Endothelial cell of umbilical vein (primary cell): ENCODE measurements around the gene ATXN2. TPM values are rescaled to one million over a fixed set of nuclear protein-coding genes. Genes with fewer than 3 reads are reported as not detected.
A peak's percentile ranks its signal among the peaks of the same experiment; 100 is the strongest.

Experiments used
- BruUV-seq: library from RNA; stranded (reverse); fragments of 400-500 nt; replicated peaks from 2 replicates; lab custom pipeline; 2021; lab: Mats Ljungman, UMichigan
- CTCF ChIA-PET: fragments of 300-600, 350-600 bp; sonication (Branson Sonifier 250); formaldehyde crosslinking; loops from one replicate; lab custom pipeline; 2021; ENCODE audit warnings: antibody characterized with exemption, inconsistent platforms; lab: Charles Lee
- POLR2A ChIA-PET: fragments of 300-600, 350-600 bp; sonication (Branson Sonifier 250); formaldehyde crosslinking; loops from one replicate; lab custom pipeline; 2021; ENCODE audit warnings: antibody characterized with exemption, inconsistent platforms; lab: Charles Lee
- DNase-seq: peaks from one replicate; pipeline ENCODE4 v3.0.0-alpha.2; 2011; ENCODE audit warnings: low read depth, low spot score
- FAIRE-seq: peaks from 2 replicates; lab custom pipeline; 2011; peaks lifted over from hg19 to GRCh38; lab: Jason Lieb, UNC
- H2AFZ ChIP-seq: 2 replicates; pipeline ENCODE4 v1.6.0; 2012; ENCODE audit warnings: low read depth, low read length, control low read depth, inconsistent platforms
- H3K27ac ChIP-seq: 2 replicates; pipeline ENCODE4 v1.5.1; 2011; ENCODE audit warnings: low read depth, mild to moderate bottlenecking, control low read depth, low read length, moderate library complexity; ENCODE audit not compliant: insufficient read depth
- H3K27me3 ChIP-seq, 2 experiments: 2 replicates each; pipeline versions ENCODE4 v1.6.0 to v1.6.1; 2011; ENCODE audit warnings: low read length in 2 of 2, mixed read lengths in 1 of 2; ENCODE audit not compliant: control insufficient read depth in 2 of 2, insufficient read depth in 2 of 2
- H3K36me3 ChIP-seq, 2 experiments: 2 replicates in 1 of 2; 3 replicates in 1 of 2; pipeline ENCODE4 v1.5.1; 2011; ENCODE audit warnings: low read length in 2 of 2, mild to moderate bottlenecking in 1 of 2, moderate library complexity in 1 of 2; ENCODE audit not compliant: control insufficient read depth in 2 of 2, insufficient read depth in 2 of 2; ENCODE audit errors: extremely low read depth in 1 of 2
- H3K4me1 ChIP-seq: 3 replicates; pipeline ENCODE4 v1.5.1; 2011; ENCODE audit warnings: mild to moderate bottlenecking, low read length; ENCODE audit not compliant: control insufficient read depth, insufficient read depth; ENCODE audit errors: extremely low read depth
- H3K4me2 ChIP-seq: 2 replicates; pipeline ENCODE4 v1.6.1; 2011; ENCODE audit warnings: low read length, control low read depth, mixed read lengths; ENCODE audit not compliant: insufficient read depth
- H3K4me3 ChIP-seq, 3 experiments: fragments of 200-600 bp in 1 of 3; sonication (generic), shearing (Covaris generic) in 1 of 3; replicated peaks in 1 of 3; 2 replicates each; pipeline ENCODE4 v1.5.1; 2011 to 2016; ENCODE audit warnings: control low read depth in 3 of 3, low read length in 3 of 3, mild to moderate bottlenecking in 2 of 3, inconsistent platforms in 1 of 3, low read depth in 1 of 3, moderate library complexity in 1 of 3; ENCODE audit not compliant: insufficient read depth in 1 of 3
- H3K79me2 ChIP-seq: 2 replicates; pipeline ENCODE4 v1.6.0; 2012; ENCODE audit warnings: low read length, inconsistent platforms; ENCODE audit not compliant: control insufficient read depth, insufficient read depth
- H3K9ac ChIP-seq: replicated peaks from 2 replicates; pipeline ENCODE3; 2011; ENCODE audit warnings: low read length, control low read depth; ENCODE audit not compliant: insufficient read depth; ENCODE audit errors: extremely low read depth
- H3K9me1 ChIP-seq: replicated peaks from 3 replicates; pipeline ENCODE4 v1.6.0; 2011; ENCODE audit warnings: mild to moderate bottlenecking, low read length; ENCODE audit not compliant: control insufficient read depth, insufficient read depth; ENCODE audit errors: extremely low read depth
- H3K9me3 ChIP-seq: replicated peaks from 2 replicates; pipeline ENCODE4 v1.5.1; 2012; ENCODE audit warnings: low read length, inconsistent platforms; ENCODE audit not compliant: control insufficient read depth, insufficient read depth
- H4K20me1 ChIP-seq: replicated peaks from 2 replicates; pipeline ENCODE3; 2011; ENCODE audit warnings: mild to moderate bottlenecking, low read length; ENCODE audit not compliant: control insufficient read depth, insufficient read depth; ENCODE audit errors: extremely low read depth
- EZH2 ChIP-seq: IDR thresholded peaks from 2 replicates; pipeline ENCODE4 v1.6.1; 2012; ENCODE audit warnings: borderline replicate concordance, low read depth, mild to moderate bottlenecking, moderate library complexity, low read length, inconsistent platforms; ENCODE audit not compliant: severe bottlenecking
- FOS ChIP-seq: IDR thresholded peaks from 2 replicates; pipeline ENCODE4 v1.6.1; 2011; ENCODE audit warnings: mild to moderate bottlenecking, low read length, moderate library complexity, borderline replicate concordance; ENCODE audit not compliant: insufficient read depth
- GATA2 ChIP-seq: IDR thresholded peaks from 2 replicates; pipeline ENCODE4 v1.7.0; 2011; ENCODE audit warnings: low read depth, mild to moderate bottlenecking, moderate library complexity, mixed read lengths, low read length; ENCODE audit not compliant: insufficient read length, insufficient read depth
- JUN ChIP-seq: IDR thresholded peaks from 2 replicates; pipeline ENCODE4 v1.6.1; 2011; ENCODE audit warnings: borderline replicate concordance, low read depth; ENCODE audit not compliant: insufficient read length, insufficient read depth
- MYC ChIP-seq: IDR thresholded peaks from one replicate; pipeline ENCODE4 v1.6.1; 2011; ENCODE audit warnings: mild to moderate bottlenecking, low read depth, low read length
- POLR2A ChIP-seq: IDR thresholded peaks from 2 replicates; pipeline ENCODE4 v1.6.1; 2012; ENCODE audit warnings: low read depth, mild to moderate bottlenecking, control low read depth, low read length
- POLR2AphosphoS5 ChIP-seq: IDR thresholded peaks from 2 replicates; pipeline ENCODE4 v1.6.1; 2012; ENCODE audit warnings: low read depth, mild to moderate bottlenecking, control low read depth, low read length, moderate library complexity; ENCODE audit not compliant: insufficient read depth
- dilution Hi-C: fragments of 300-500 bp; cut with MboI; formaldehyde crosslinking; loops from one replicate; pipeline ENCODE4 v1.15.0; 2019; ENCODE audit warnings: low sequenced_read_pairs; ENCODE audit not compliant: extremely low pct_ligation_motif_present
- intact Hi-C: fragments of 100-400 bp; cut with micrococcal nuclease; formaldehyde crosslinking; loops from one replicate; pipeline ENCODE4 v1.10.0; 2022
- polyA plus RNA-seq, 4 experiments: library from polyadenylated mRNA; depleted of rRNA in 3 of 4; stranded (reverse) in 3 of 4; unstranded in 1 of 4; fragments of >200 nt; gene quantifications; 2 replicates each; pipeline versions ENCODE4 v1.2.1 to v1.2.3, GENCODE V29; 2011 to 2012; ENCODE audit warnings: missing spikeins in 1 of 4
- total RNA-seq: library from RNA; stranded (reverse); gene quantifications from 2 replicates; pipeline ENCODE4 v1.2.3, GENCODE V29; 2021
- TF ChIP-seq, protein P1 (sequence below): IDR thresholded peaks from 2 replicates; pipeline ENCODE4 v1.6.1; 2011; ENCODE audit not compliant: insufficient read depth, insufficient read length
- TF ChIP-seq, protein P2 (sequence below), 2 donors: IDR thresholded peaks; 1 replicate in 1 of 2; 2 replicates in 1 of 2; pipeline ENCODE4 v1.5.1; 2011; ENCODE audit warnings: low read length in 2 of 2, mild to moderate bottlenecking in 2 of 2, moderate library complexity in 2 of 2, control low read depth in 1 of 2, inconsistent platforms in 1 of 2, low read depth in 1 of 2; ENCODE audit not compliant: insufficient read depth in 1 of 2; ENCODE audit errors: extremely low read depth in 1 of 2

The ATXN2 gene
- total and polyA plus RNA-seq, 2 donors (not counting 3 experiments of a cell fraction or from before 2014, with no cell fraction given): 58.9 to 86.7 TPM

DNA sequence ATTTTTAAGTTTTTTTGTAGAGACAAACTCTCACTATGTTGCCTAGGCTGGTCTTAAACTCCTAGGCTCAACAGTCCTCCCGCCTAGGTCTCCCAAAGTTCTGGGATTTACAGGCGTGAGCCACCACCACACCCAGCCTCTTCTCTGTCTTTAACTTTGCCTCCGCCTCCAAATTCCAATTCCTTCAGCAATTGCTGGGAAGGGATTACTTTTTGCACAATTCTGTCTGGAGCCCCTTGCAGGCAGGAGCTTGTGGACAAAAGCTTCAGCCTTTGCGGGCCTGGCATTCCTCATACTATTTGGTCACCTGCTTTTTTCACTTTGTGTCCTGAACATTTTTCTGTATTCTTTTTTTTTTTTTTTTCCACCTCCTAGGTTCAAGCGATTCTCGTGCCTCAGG, 167.3 kb downstream of the ATXN2 start:
- POLR2A ChIA-PET: no interaction called here
- BruUV-seq: no TSS peak
- dilution Hi-C loops: no loop called here
- Histone ChIP-seq H3K9ac (no peak overlapping the region), H3K4me1 (peaks cover 92% of the 10 kb centered on the region), H3K36me3 (no peaks in the 10 kb centered on the region), H3K27me3 (no peaks in the 10 kb centered on the region), H3K9me1 (no peaks in the 10 kb centered on the region), H3K27ac (peak overlapping the region; percentile 86), H4K20me1 (no peaks in the 10 kb centered on the region), H3K4me3 (no peak overlapping the region), H3K79me2 (peaks cover 99% of the 10 kb centered on the region), H2AFZ (no peak overlapping the region), H3K4me2 (no peak overlapping the region), H3K9me3 (no peaks in the 10 kb centered on the region)
- CTCF ChIA-PET: interaction anchor here (0.8 to 6.1 kb wide), 6 partner anchors 12 to 35 kb away, joined by 3 to 48 read pairs (median 10); no protein-coding TSS in a partner anchor
- intact Hi-C loops: no loop called here
- TF ChIP-seq MYC: no peak
- DNase-seq (no peak), FAIRE-seq (no peak)

DNA sequence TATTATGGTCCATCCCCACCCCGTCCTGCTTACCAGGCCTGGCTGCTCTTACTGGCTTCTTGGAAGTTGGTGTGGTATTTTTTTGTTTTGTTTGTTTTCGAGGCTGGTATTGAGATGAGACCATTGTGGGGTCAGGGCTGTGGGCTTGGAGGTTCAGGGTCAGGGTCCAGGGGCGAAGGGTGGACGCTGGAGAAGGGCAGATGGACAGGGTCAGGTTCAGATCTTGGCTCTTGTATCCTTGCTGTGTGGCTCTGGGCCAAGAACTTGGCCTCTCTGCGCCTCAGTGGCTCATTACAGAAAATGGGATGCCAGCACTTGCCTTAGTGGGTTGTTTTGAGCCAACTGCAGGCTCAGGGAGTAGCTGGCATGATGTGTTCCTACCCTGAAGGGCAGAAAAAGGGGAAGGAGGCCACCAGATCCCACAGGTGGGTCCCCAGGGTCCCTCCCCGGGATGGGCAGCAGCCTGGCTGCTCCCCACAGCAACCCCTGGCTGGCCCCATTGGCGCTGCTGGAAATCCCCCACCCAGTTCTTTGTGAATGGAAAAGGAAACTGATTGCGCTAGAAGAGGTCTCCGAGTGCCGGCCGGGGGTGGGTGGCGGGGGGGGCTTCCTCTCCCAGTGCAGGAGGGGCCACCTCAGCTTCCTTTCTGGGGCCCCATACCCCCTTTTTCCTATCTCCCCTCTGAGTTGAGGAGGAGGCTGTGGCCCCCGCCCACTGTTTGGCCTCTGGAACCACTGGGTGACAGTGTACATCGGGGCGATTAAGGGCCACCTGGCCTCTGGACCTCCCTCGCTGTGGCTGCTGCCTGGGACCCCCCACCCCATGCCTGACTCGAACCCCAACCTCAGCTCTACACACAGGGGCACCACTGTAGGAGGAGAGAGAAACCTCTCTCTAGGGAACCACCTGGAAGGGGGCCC, 168.4 kb downstream of the ATXN2 start:
- Histone ChIP-seq H2AFZ (no peak overlapping the region), H3K27me3 (no peaks in the 10 kb centered on the region), H3K4me3 (peak overlapping the region in 1 of 3 experiments; percentile 6), H3K27ac (peak overlapping the region; percentile 86), H3K4me1 (peaks cover 92% of the 10 kb centered on the region), H4K20me1 (no peaks in the 10 kb centered on the region), H3K79me2 (peaks cover 99% of the 10 kb centered on the region), H3K9me1 (no peaks in the 10 kb centered on the region), H3K9ac (peak overlapping the region; percentile 36), H3K9me3 (no peaks in the 10 kb centered on the region), H3K36me3 (no peaks in the 10 kb centered on the region), H3K4me2 (peak overlapping the region; percentile 43)
- BruUV-seq: TSS peak; percentile 33
- dilution Hi-C loops (no loop called here), intact Hi-C loops (no loop called here)
- DNase-seq (peak; percentile 73), FAIRE-seq (peak; percentile 28)
- TF ChIP-seq, protein P1, sequence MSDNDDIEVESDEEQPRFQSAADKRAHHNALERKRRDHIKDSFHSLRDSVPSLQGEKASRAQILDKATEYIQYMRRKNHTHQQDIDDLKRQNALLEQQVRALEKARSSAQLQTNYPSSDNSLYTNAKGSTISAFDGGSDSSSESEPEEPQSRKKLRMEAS: no peak
- TF ChIP-seq, protein P2, sequence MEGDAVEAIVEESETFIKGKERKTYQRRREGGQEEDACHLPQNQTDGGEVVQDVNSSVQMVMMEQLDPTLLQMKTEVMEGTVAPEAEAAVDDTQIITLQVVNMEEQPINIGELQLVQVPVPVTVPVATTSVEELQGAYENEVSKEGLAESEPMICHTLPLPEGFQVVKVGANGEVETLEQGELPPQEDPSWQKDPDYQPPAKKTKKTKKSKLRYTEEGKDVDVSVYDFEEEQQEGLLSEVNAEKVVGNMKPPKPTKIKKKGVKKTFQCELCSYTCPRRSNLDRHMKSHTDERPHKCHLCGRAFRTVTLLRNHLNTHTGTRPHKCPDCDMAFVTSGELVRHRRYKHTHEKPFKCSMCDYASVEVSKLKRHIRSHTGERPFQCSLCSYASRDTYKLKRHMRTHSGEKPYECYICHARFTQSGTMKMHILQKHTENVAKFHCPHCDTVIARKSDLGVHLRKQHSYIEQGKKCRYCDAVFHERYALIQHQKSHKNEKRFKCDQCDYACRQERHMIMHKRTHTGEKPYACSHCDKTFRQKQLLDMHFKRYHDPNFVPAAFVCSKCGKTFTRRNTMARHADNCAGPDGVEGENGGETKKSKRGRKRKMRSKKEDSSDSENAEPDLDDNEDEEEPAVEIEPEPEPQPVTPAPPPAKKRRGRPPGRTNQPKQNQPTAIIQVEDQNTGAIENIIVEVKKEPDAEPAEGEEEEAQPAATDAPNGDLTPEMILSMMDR (IDR thresholded peaks at IDR 0.05; ENCODE audit: extremely low read depth in 1 of 2, insufficient read depth in 1 of 2, low read depth in 1 of 2, low read length in 2 of 2): no peak
- TF ChIP-seq FOS (no peak), POLR2A (no peak), EZH2 (no peak), JUN (no peak), MYC (no peak), GATA2 (no peak), POLR2AphosphoS5 (no peak)
- CTCF ChIA-PET: interaction anchor here (1.2 to 6.1 kb wide), 7 partner anchors 9 to 34 kb away, joined by 3 to 48 read pairs (median 6); no protein-coding TSS in a partner anchor
- POLR2A ChIA-PET: no interaction called here
